Measurements from ENCODE around the gene PTPRN2.
"Not testable (repeated sequence)": the region's sequence is repeated elsewhere in the genome, so short reads cannot be mapped to it uniquely, and the experiment has no call there.

Gene PTPRN2

GRCh38 chr7:157569967-157570366 is 1017.7 kb downstream of the PTPRN2 start:
- no peak for DNase-seq

- DNase-seq = peak; percentile 85
These were observed 1018.6 kb downstream of the PTPRN2 start for GRCh38 chr7:157568770-157569584.

DNA sequence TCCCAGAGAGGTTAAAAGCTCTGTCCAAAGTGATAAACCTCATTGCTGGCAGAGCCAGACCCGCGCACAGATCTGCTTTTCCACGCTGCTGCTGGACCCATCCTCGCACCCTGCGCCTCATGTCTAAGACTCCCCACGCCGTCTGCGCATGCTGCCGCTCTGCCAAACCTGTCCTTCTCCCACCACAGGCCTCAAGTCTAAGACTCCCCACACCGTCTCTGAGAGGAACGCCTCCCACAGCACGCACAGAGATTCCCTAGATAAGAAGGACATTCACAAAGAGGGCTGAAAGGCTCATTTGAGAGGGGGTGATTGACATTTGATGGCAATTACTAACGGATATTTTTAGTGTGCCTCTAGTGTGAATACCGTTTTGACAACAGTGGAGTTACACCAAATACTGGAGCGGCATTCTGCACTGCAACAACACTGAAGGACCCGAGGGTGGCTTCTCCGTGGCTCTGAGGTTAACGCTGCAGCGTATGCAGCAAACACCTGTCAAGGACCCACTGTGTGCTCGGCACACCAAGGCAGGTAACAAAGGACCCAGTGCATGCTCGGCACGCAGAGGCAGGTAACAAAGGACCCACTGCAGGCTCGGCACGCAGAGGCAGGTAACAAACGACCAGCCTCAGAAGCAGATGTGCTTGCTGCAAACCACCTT is 1019.4 kb downstream of the PTPRN2 start:
- no peak for DNase-seq

DNA sequence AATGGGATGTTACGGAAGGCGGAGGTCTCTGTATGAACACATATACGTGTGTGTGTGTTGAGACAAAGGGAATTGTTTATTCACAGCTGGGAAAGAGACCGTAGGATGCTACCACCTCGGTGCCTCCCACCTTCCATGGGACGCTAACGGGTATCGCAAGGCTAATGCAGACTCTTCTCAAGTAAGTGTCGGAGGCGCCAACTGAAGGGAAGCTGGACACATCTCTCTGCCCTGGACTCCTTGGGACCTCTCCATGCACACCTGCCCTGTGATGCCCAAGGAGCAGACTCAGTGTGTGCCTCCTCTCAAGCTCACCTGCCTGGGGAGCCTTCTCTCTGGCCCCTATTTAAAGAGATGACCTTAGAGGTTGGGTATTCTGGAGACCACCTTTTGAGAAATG is 1020.0 kb downstream of the PTPRN2 start:
- DNase-seq = no peak

DNA sequence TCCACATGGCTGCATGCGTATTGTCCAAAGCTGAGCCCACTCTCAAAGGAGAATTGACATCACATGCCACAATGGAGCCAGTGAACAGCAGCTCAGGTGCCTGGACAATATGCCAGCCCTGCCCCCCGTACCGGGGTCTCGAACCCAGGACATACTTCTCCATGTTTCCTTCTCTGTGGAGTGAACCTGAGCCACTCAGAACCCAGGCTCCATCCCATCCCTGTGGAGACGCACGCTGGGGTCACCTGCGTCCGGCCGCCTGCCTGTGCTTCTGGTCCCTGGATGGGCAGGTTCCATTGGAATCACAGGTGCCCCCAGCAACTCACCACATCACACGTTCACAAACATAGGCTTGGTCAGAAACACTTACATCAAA is 1021.0 kb downstream of the PTPRN2 start:
- DNase-seq = no peak

- no peak for DNase-seq
These were observed 1021.5 kb downstream of the PTPRN2 start for GRCh38 chr7:157565981-157566630.

DNA sequence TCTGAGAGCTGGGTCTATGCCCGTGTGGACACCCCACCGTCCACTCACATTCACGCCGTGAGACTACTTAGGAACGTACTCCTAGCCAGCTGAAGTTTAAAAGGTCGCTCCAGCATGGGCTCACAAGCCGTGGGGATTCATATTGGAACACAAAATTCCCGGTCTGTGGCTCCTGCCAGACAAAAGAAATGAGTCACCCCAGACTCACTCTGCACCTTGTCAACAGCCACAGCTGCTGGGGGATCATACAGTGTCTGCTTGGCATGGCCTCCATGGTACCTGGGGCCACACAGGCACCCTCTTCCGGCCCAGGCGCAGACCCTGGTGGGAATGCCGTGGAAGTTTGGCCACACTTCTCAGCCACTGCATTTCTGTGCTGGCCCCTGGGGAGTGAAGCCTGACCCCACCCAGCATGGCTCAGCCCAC is 1022.4 kb downstream of the PTPRN2 start:
- DNase-seq = no peak

GRCh38 chr7:157564517-157565177 is 1023.0 kb downstream of the PTPRN2 start:
- no peak for DNase-seq

- not testable (repeated sequence) for DNase-seq
These were observed 1024.0 kb downstream of the PTPRN2 start for GRCh38 chr7:157563467-157564135.

DNA sequence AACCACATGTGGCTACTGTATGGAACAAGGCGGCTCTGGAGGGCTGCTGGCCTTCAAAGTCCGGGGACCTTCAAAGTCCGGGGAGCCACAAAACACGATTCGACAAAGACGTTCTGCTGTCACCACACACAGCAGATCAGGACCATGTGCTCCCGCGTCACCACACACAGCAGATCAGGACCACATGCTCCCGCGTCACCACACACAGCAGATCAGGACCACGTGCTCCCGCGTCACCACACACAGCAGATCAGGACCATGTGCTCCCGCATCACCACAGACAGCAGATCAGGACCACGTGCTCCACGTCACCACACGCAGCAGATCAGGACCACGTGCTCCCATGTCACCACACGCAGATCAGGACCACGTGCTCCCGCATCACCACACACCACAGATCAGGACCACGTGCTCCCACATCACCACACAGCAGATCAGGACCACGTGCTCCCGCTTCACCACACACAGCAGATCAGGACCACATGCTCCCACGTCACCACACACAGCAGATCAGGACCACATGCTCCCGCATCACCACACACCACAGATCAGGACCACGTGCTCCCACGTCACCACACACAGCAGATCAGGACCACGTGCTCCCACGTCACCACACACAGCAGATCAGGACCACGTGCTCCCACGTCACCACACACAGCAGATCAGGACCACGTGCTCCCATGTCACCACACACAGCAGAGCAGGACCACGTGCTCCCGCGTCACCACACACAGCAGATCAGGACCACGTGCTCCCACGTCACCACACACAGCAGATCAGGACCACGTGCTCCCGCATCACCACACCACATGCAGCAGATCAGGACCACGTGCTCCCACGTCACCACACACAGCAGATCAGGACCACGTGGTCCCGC is 1024.9 kb downstream of the PTPRN2 start:
- not testable (repeated sequence) for DNase-seq

DNA sequence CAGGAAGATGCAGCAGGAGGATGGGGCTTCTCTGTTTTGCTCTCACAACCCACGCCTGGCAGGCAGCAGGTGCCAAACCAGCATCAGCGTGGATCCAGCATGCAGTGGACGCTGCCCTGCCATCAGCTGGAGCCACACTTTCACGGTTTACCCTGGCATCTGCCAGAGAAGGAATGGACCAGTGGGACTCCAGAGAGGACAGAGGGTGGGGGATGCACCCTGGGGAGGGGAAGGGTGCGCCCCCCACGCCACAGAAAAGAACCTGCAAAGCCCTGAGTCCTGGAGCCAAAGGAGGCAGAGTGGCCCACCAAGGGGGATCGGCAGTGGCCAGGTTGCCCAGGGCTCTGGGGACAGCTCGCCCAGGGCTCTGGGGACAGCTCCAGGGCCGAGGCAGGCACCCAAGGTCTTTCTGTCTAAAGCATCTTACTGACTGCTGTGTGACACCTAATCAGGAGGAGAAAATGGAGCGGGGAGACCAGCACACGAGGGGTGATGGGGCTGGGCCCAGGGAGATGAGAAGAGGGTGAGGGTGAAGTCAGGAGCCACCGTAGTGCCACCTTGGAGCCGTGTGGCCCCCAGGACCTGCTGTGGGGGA is 1025.7 kb downstream of the PTPRN2 start:
- DNase-seq = no peak

DNA sequence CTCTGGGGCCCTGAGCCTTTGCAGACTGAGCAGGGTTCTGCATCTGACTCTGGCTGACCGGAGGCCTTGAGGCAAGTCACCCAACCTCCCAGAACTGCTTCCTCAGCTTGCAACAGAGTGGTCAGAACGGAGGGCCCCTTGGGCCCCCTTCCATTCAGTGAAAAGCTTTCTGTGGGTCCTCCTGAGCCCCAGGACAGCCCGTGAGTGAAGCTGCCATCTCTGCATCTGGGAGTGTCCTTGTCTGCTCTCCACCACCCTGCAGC is 1026.2 kb downstream of the PTPRN2 start:
- DNase-seq = no peak

DNA sequence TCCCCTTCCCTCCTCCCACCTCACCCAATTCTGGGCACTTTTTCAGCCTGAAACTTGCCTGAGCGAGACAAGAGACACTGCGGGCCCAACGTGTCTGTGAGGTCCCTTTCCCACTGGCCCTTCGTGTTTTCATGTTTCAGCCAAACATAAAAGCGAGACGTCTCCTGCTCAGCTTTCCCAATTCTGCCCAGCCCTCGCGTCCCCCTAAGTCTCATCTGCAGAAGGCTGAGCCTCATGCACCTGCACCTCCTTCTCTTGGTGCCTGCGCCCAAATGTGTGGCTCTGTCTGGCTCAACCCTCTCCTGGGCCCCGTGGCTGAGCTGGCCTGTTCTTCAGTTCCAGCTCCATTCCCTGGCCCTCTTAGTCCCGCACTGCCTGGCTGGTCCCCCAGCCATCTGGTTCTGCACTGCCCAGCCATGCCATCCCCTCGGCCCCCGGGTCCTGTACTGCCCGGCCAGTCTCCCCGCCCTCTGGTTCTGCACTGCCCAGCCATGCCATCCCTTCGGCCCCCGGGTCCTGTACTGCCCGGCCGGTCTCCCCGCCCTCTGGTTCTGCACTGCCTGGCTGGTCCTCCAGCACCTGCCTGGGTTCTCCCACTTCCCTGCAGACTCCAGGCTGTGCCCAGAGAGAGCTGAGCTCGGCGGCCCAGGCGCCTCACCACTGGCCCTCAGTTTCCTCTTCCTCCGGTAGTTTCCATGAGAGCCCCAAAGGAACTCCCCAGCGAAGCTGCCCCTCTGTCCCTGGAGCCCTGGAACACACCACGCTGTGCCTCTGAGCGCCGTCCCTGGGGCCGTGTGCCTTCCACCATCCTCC is 1026.7 kb downstream of the PTPRN2 start:
- no peak for DNase-seq

DNA sequence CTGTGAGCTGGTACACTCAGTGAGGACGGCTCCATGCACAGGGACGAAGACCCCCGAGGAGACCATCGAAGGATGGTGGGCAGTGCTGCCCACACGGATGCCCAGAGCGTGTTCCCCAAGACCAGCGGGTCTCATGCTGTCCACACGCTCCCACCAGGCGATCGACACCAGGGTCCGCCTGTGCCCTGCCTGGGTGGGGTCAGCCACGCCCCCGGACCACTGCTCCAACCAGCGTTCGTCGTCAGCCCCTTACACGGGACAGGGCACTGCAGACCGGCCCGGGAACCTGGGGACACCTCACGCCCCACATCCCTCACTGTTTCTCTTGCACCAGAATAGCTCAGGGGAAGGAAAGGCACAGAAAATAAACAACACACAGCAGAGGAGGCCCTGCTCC is 1027.4 kb downstream of the PTPRN2 start:
- no peak for DNase-seq

DNA sequence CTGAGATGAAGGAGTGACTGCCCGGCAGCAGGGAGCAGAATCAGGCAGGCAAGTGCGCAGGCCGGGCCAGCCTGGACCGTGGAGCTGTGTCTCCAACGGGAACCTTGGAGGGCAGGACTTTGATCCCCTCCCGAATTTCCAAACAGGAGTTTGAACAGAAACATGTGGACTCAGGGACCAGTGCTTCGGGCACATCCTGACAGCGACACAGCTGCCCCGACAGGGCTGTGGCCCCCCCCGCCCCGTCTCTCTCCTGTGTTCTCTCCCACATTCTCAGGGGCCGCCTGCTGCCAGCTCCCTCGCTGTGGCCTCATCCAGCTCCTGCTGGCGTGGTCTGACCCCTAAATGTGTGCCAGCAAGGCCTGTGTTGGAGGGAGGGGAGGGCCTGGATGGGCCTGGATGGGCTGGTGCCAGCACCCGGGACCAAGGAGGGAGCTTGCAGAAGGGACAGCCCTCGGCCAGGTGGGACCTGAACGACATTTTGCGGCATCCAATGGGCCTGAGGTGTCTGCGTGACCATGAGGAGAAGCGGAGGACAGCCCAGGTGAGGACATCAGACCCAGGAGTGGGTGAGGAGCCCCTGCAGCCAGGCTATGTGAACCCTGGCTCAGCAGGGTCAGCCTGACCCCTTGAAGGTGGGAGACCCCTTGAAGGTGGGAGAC is 1027.9 kb downstream of the PTPRN2 start:
- DNase-seq = no peak

GRCh38 chr7:157558875-157559595 is 1028.6 kb downstream of the PTPRN2 start:
- DNase-seq = no peak

- DNase-seq = no peak
These were observed 1029.1 kb downstream of the PTPRN2 start for GRCh38 chr7:157558516-157558874.

- DNase-seq = no peak
These were observed 1029.6 kb downstream of the PTPRN2 start for GRCh38 chr7:157558061-157558460.

DNA sequence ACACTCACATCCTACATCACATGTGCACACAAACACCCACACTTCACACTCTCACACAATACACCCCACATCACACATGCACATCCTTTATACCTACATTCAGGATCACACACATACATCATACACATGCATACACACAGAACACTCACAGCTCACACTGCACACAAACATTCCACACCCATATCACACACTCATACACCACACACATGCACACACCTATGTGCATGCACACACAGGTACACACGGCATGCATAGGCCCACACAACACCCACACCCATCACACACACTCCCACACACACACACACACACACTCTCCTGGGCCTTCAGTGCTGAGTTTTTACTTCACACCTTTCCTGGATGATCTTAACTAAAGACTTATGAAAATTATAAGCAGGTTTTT is 1030.4 kb downstream of the PTPRN2 start:
- DNase-seq = no peak

DNA sequence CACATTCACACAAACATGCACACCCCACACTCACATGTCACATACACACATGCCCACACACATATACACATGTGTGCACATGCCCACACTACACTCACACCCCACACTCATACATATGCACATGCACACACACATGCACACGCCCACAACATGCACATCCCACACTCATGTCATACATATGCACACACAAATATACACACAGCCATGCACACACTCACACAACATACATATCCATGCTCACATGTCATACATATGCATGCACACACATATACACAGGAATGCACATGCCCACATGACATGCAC is 1031.0 kb downstream of the PTPRN2 start:
- DNase-seq = no peak
